ENCODE results near the gene ELMO3.

DNA sequence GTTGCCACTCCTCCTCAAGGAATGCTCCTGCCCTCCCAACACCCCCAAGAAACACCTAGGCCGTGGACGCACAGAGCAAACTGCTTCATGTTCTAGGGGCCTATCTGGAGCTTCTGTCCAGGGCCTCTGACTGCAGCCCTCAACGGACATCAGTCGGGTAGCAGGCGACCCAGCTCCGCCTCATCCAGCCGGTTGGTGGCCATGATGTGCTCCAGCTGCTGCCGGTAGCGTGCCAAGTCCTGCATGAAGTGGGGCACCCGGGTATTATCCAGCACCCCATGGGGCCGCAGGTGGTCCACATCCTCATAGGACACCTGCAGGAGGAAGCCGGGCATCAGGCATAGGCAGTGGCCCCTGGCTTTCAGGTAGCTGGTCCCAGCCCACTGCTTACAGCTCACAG lies 22.3 kb upstream of the ELMO3 start:
- TF ChIP-seq EZH2 (IDR thresholded peaks at IDR 0.05; ENCODE audit: borderline replicate concordance, insufficient read depth, low read length, poor library complexity, severe bottlenecking) (no peak), CTCF (IDR thresholded peaks at IDR 0.05; ENCODE audit: poor library complexity, severe bottlenecking) (no peak), EP300 (conservative IDR thresholded peaks at IDR 0.05; ENCODE audit: poor library complexity, severe bottlenecking) (no peak), POLR2AphosphoS5 (IDR thresholded peaks at IDR 0.05) (no peak), RAD21 (conservative IDR thresholded peaks at IDR 0.05) (no peak), MXI1 (conservative IDR thresholded peaks at IDR 0.05; ENCODE audit: poor library complexity, severe bottlenecking) (no peak), SMC3 (conservative IDR thresholded peaks at IDR 0.05; ENCODE audit: poor library complexity) (no peak), REST (IDR thresholded peaks at IDR 0.05; ENCODE audit: borderline replicate concordance) (no peak)

All from neural cell (in vitro differentiated cells).